Measurements from ENCODE around the gene ZNF423.
A peak's percentile ranks its signal among the peaks of the same experiment; 100 is the strongest.

The ZNF423 gene

GRCh38 chr16:49556606-49557446, 299.1 kb downstream of the ZNF423 start:
- Histone ChIP-seq H4K20me1 (peaks cover 45% of the 10 kb centered on the region), H3K4me2 (peak overlapping the region; percentile 82), H3K4me3 (peak overlapping the region; percentile 22; the same call in 1 of the 2 replicates), H3K9me3 (no peaks in the 10 kb centered on the region), H3K4me1 (peaks cover 39% of the 10 kb centered on the region), H3K36me3 (peaks cover 5% of the 10 kb centered on the region; the same call in 1 of the 2 replicates), H3K9ac (peak overlapping the region; percentile 61), H3K27me3 (no peaks in the 10 kb centered on the region), H3K27ac (peak overlapping the region; percentile 49; the same call in 1 of the 2 replicates)
- no peak for TF ChIP-seq Cebpa-rat (IDR thresholded peaks at IDR 0.05)

GRCh38 chr16:49556249-49556605, 299.7 kb downstream of the ZNF423 start:
- H3K27me3 ChIP-seq: no peaks in the 10 kb centered on the region
- no peaks in the 10 kb centered on the region for H3K9me3 ChIP-seq
- no peak overlapping the region for H3K27ac ChIP-seq
- H3K9ac ChIP-seq: no peak overlapping the region
- H3K4me2 ChIP-seq: peak overlapping the region; percentile 82
- TF ChIP-seq Cebpa-rat (IDR thresholded peaks at IDR 0.05): no peak
- no peak overlapping the region for H3K4me3 ChIP-seq
- H4K20me1 ChIP-seq: peaks cover 45% of the 10 kb centered on the region
- peaks cover 39% of the 10 kb centered on the region for H3K4me1 ChIP-seq
- peaks cover 5% of the 10 kb centered on the region; the same call in 1 of the 2 replicates for H3K36me3 ChIP-seq

GRCh38 chr16:49554681-49555080, 301.2 kb downstream of the ZNF423 start:
- H3K27ac ChIP-seq: no peak overlapping the region

GRCh38 chr16:49552313-49552928, 303.5 kb downstream of the ZNF423 start:
- Histone ChIP-seq H3K4me2 (peak overlapping the region; percentile 15), H3K9me3 (no peaks in the 10 kb centered on the region), H3K4me1 (peaks cover 33% of the 10 kb centered on the region), H3K36me3 (no peaks in the 10 kb centered on the region), H3K9ac (0 out of 2 replicates have a peak overlapping the region, but pooled peaks have one; percentile 23), H3K27ac (no peak overlapping the region), H3K4me3 (no peak overlapping the region), H4K20me1 (peaks cover 58% of the 10 kb centered on the region), H3K27me3 (no peaks in the 10 kb centered on the region)
- TF ChIP-seq Cebpa-rat (IDR thresholded peaks at IDR 0.05): no peak

More at GRCh38 chr16:49554681-49555080, 301.2 kb downstream of the ZNF423 start:
- peaks cover 46% of the 10 kb centered on the region for H3K4me1 ChIP-seq
- H3K36me3 ChIP-seq: no peaks in the 10 kb centered on the region
- no peak overlapping the region for H3K9ac ChIP-seq
- H3K4me2 ChIP-seq: no peak overlapping the region
- H3K27me3 ChIP-seq: no peaks in the 10 kb centered on the region
- peaks cover 51% of the 10 kb centered on the region for H4K20me1 ChIP-seq
- H3K4me3 ChIP-seq: no peak overlapping the region
- no peaks in the 10 kb centered on the region for H3K9me3 ChIP-seq
- no peak for TF ChIP-seq Cebpa-rat (IDR thresholded peaks at IDR 0.05)

- Histone ChIP-seq H4K20me1 (peaks cover 72% of the 10 kb centered on the region), H3K4me1 (peaks cover 17% of the 10 kb centered on the region), H3K27ac (no peak overlapping the region), H3K9me3 (no peaks in the 10 kb centered on the region), H3K9ac (no peak overlapping the region), H3K4me2 (no peak overlapping the region), H3K27me3 (no peaks in the 10 kb centered on the region), H3K4me3 (no peak overlapping the region), H3K36me3 (no peaks in the 10 kb centered on the region)
- no peak for TF ChIP-seq Cebpa-rat (IDR thresholded peaks at IDR 0.05)
Observed at GRCh38 chr16:49550666-49551065, 305.2 kb downstream of the ZNF423 start.

- Histone ChIP-seq H3K4me2 (no peak overlapping the region), H3K4me3 (no peak overlapping the region), H3K36me3 (no peaks in the 10 kb centered on the region), H3K9ac (no peak overlapping the region), H4K20me1 (peaks cover 77% of the 10 kb centered on the region), H3K9me3 (no peaks in the 10 kb centered on the region), H3K27me3 (no peaks in the 10 kb centered on the region), H3K4me1 (peaks cover 17% of the 10 kb centered on the region), H3K27ac (no peak overlapping the region)
- TF ChIP-seq Cebpa-rat (IDR thresholded peaks at IDR 0.05): no peak
Observed at GRCh38 chr16:49550140-49550539, 305.8 kb downstream of the ZNF423 start.

- Histone ChIP-seq H3K27me3 (no peaks in the 10 kb centered on the region), H3K27ac (no peak overlapping the region), H3K9me3 (no peaks in the 10 kb centered on the region), H3K9ac (no peak overlapping the region), H3K4me2 (no peak overlapping the region), H3K4me3 (no peak overlapping the region), H3K4me1 (peaks cover 17% of the 10 kb centered on the region), H4K20me1 (peaks cover 87% of the 10 kb centered on the region), H3K36me3 (no peaks in the 10 kb centered on the region)
- no peak for TF ChIP-seq Cebpa-rat (IDR thresholded peaks at IDR 0.05)
Observed at GRCh38 chr16:49548325-49548970, 307.5 kb downstream of the ZNF423 start.

- no peak overlapping the region for H3K27ac ChIP-seq
- peaks cover 82% of the 10 kb centered on the region for H4K20me1 ChIP-seq
- H3K4me1 ChIP-seq: peaks cover 11% of the 10 kb centered on the region
- H3K4me2 ChIP-seq: no peak overlapping the region
- H3K9me3 ChIP-seq: peaks cover 6% of the 10 kb centered on the region; the same call in 1 of the 2 replicates
- H3K4me3 ChIP-seq: no peak overlapping the region
- no peak for TF ChIP-seq Cebpa-rat (IDR thresholded peaks at IDR 0.05)
- peaks cover 4% of the 10 kb centered on the region for H3K36me3 ChIP-seq
- no peaks in the 10 kb centered on the region for H3K27me3 ChIP-seq
- H3K9ac ChIP-seq: no peak overlapping the region
Observed at GRCh38 chr16:49547448-49547847, 308.5 kb downstream of the ZNF423 start.

GRCh38 chr16:49546735-49547134, 309.2 kb downstream of the ZNF423 start:
- no peak for TF ChIP-seq Cebpa-rat (IDR thresholded peaks at IDR 0.05)
- no peak overlapping the region for H3K27ac ChIP-seq
- 0 out of 2 replicates have a peak, but pooled peaks cover 7% of the 10 kb centered on the region for H3K4me1 ChIP-seq
- H3K9ac ChIP-seq: no peak overlapping the region
- peaks cover 13% of the 10 kb centered on the region for H3K9me3 ChIP-seq
- H3K4me2 ChIP-seq: no peak overlapping the region
- no peak overlapping the region for H3K4me3 ChIP-seq
- peaks cover 74% of the 10 kb centered on the region for H4K20me1 ChIP-seq
- peaks cover 11% of the 10 kb centered on the region for H3K36me3 ChIP-seq
- no peaks in the 10 kb centered on the region for H3K27me3 ChIP-seq

Data from BLaER1 (cell line).